Activated T-cell treated with anti-CD3 and anti-CD28 coated beads, Interleukin-2, amount 50 U/mL, for 24 hours (primary cell): ENCODE results near the gene PPP1R1C.
"Not testable (repeated sequence)": the region's sequence is repeated elsewhere in the genome, so short reads cannot be mapped to it uniquely, and the experiment has no call there.

Experiments
- DNase-seq: peaks from one replicate; pipeline ENCODE4 v3.0.0-alpha.2; 2020
- H3K27ac Mint-ChIP-seq: 2 replicates; pipeline ENCODE4 v1.8.0; 2020; ENCODE audit warnings: mild to moderate bottlenecking, mixed read lengths
- H3K27me3 Mint-ChIP-seq: 2 replicates; pipeline ENCODE4 v1.8.0; 2020; ENCODE audit warnings: mixed read lengths
- H3K36me3 Mint-ChIP-seq: 2 replicates; pipeline ENCODE4 v1.8.0; 2020; ENCODE audit warnings: low read depth, mixed read lengths
- H3K4me1 Mint-ChIP-seq: 2 replicates; pipeline ENCODE4 v1.8.0; 2020; ENCODE audit warnings: low read depth, mixed read lengths
- H3K4me3 Mint-ChIP-seq: 2 replicates; pipeline ENCODE4 v1.8.0; 2020; ENCODE audit warnings: mild to moderate bottlenecking, moderate library complexity, mixed read lengths
- H3K9me3 Mint-ChIP-seq: 2 replicates; pipeline ENCODE4 v1.8.0; 2020; ENCODE audit warnings: mixed read lengths

Gene PPP1R1C

GRCh38 chr2:181957668-181958067 lies 28.0 kb upstream of the PPP1R1C start:
- Mint-ChIP-seq H3K4me3 (no peak overlapping the region), H3K9me3 (no peaks in the 10 kb centered on the region), H3K27me3 (peaks cover 35% of the 10 kb centered on the region), H3K36me3 (no peaks in the 10 kb centered on the region), H3K27ac (no peak overlapping the region), H3K4me1 (peaks cover 19% of the 10 kb centered on the region)
- no peak for DNase-seq

- Mint-ChIP-seq H3K36me3 (no peaks in the 10 kb centered on the region), H3K27me3 (peaks cover 28% of the 10 kb centered on the region), H3K4me3 (no peak overlapping the region), H3K27ac (no peak overlapping the region), H3K4me1 (peaks cover 15% of the 10 kb centered on the region), H3K9me3 (no peaks in the 10 kb centered on the region)
- DNase-seq = no peak
These were observed 26.9 kb upstream of the PPP1R1C start for GRCh38 chr2:181958726-181959125.

GRCh38 chr2:181959508-181959907 lies 26.1 kb upstream of the PPP1R1C start:
- no peak for DNase-seq
- H3K4me3 Mint-ChIP-seq = no peak overlapping the region
- H3K9me3 Mint-ChIP-seq = no peaks in the 10 kb centered on the region
- H3K27ac Mint-ChIP-seq = no peak overlapping the region
- H3K4me1 Mint-ChIP-seq = peaks cover 9% of the 10 kb centered on the region
- no peaks in the 10 kb centered on the region for H3K36me3 Mint-ChIP-seq
- peaks cover 27% of the 10 kb centered on the region for H3K27me3 Mint-ChIP-seq

GRCh38 chr2:181961167-181961566 lies 24.5 kb upstream of the PPP1R1C start:
- H3K27me3 Mint-ChIP-seq = peaks cover 27% of the 10 kb centered on the region
- H3K9me3 Mint-ChIP-seq, H3K27ac Mint-ChIP-seq, H3K4me1 Mint-ChIP-seq, H3K36me3 Mint-ChIP-seq, DNase-seq, H3K4me3 Mint-ChIP-seq: not testable (repeated sequence)

GRCh38 chr2:181962142-181962541 lies 23.5 kb upstream of the PPP1R1C start:
- Mint-ChIP-seq H3K4me1 (no peaks in the 10 kb centered on the region), H3K4me3 (no peak overlapping the region), H3K9me3 (no peaks in the 10 kb centered on the region), H3K27me3 (peaks cover 26% of the 10 kb centered on the region), H3K36me3 (no peaks in the 10 kb centered on the region), H3K27ac (no peak overlapping the region)
- no peak for DNase-seq

- Mint-ChIP-seq H3K9me3 (no peaks in the 10 kb centered on the region), H3K36me3 (no peaks in the 10 kb centered on the region), H3K4me3 (no peak overlapping the region), H3K27me3 (peaks cover 33% of the 10 kb centered on the region), H3K4me1 (peaks cover 2% of the 10 kb centered on the region), H3K27ac (no peak overlapping the region)
- DNase-seq = no peak
These were observed 15.4 kb upstream of the PPP1R1C start for GRCh38 chr2:181970160-181970794.

DNA sequence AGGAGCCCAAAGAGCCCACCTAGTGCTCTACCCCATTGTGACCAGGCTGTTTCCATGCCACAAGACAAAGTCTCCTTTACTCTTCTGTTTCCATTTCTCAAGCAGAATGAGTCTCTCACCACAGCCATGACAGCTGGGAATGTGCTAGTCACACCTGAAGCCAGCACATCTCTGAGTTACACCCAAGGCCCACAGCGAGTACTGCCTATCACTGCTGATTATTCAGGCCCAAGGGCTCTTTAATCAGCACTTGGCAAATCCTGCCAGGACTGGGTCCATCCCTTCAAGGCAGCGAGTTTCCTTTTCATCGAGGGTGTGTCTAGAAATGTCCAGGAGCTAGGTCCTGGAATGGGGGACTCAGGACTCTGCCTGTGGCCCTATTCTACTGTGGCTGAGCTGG lies 14.6 kb upstream of the PPP1R1C start:
- peaks cover 33% of the 10 kb centered on the region for H3K27me3 Mint-ChIP-seq
- peaks cover 2% of the 10 kb centered on the region for H3K4me1 Mint-ChIP-seq
- H3K36me3 Mint-ChIP-seq = no peaks in the 10 kb centered on the region
- no peak overlapping the region for H3K27ac Mint-ChIP-seq
- no peak overlapping the region for H3K4me3 Mint-ChIP-seq
- no peaks in the 10 kb centered on the region for H3K9me3 Mint-ChIP-seq
- DNase-seq = no peak

DNA sequence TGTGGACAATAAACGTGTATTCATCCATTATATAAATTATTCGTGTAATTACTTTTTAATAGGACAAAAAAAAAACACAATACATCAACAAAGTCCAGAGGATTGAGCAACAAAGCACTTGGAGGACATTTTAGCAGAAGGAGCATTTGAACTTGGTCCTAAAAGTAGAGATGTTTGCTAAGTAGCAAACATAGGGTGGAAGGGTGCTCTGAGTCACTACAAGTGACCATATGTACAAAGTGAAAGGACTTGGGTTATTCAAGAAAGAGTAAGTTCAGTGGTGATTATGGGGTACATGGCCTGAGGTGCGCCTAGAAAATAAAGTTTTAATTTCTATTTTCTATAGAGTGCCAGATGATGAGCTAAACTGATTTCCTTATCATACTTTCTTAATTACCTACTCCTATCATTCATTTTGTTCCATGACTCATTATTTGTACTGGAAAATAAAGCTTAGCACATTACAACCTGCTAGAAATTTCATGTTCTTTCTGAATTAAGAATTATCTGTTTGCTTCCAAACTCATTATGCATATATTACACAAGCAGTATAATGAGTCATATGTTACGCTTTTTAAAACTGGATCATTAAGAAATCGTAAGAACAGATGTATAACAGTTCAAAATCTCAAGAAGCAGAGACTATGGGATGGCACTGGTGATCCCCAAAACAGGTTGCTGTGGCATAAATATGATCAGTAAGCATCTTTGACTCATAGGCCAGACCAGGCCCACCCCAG lies 13.1 kb upstream of the PPP1R1C start:
- Mint-ChIP-seq H3K27me3 (peaks cover 35% of the 10 kb centered on the region), H3K36me3 (no peaks in the 10 kb centered on the region), H3K9me3 (no peaks in the 10 kb centered on the region), H3K4me3 (no peak overlapping the region), H3K4me1 (peaks cover 5% of the 10 kb centered on the region), H3K27ac (no peak overlapping the region)
- no peak for DNase-seq

GRCh38 chr2:181973171-181973783 lies 12.4 kb upstream of the PPP1R1C start:
- peaks cover 32% of the 10 kb centered on the region for H3K27me3 Mint-ChIP-seq

DNA sequence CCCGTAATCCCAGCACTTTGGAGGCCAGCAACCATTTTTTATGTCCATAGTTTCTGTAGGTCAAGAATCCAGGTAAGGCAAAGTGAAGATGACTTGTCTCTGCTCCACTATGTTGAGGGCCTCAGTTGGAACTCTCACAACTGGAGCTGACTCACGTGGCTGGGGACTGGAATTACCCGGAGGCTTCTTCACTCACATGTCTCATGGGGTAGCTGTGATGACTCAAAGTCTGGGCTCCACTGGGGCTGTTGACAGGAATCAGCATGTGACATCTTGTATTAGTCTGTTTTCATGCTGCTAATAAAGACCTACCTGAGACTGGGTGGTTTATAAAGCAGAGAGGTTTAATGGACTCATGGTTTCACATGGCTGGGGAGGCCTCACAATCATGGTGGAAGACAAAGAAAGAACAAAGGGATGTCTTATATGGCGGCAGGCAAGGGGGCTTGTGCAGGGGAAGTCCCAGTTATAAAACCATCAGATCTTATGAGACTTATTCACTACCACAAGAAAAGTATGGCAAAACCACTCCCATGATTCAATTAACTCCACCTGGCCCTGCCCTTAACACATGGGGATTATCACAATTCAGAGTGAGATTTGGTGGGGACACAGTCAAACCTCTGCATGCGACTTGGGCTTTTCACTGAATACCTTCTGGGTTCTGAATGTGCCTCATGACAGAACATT lies 7.8 kb upstream of the PPP1R1C start:
- Mint-ChIP-seq H3K27me3 (peaks cover 10% of the 10 kb centered on the region), H3K27ac (peak overlapping the region; percentile 89), H3K4me3 (no peak overlapping the region), H3K36me3 (no peaks in the 10 kb centered on the region), H3K9me3 (no peaks in the 10 kb centered on the region), H3K4me1 (peaks cover 15% of the 10 kb centered on the region)
- no peak for DNase-seq

More at GRCh38 chr2:181973171-181973783, 12.4 kb upstream of the PPP1R1C start:
- Mint-ChIP-seq H3K4me1 (peaks cover 12% of the 10 kb centered on the region), H3K4me3 (no peak overlapping the region), H3K9me3 (no peaks in the 10 kb centered on the region), H3K36me3 (no peaks in the 10 kb centered on the region), H3K27ac (no peak overlapping the region)
- no peak for DNase-seq

DNA sequence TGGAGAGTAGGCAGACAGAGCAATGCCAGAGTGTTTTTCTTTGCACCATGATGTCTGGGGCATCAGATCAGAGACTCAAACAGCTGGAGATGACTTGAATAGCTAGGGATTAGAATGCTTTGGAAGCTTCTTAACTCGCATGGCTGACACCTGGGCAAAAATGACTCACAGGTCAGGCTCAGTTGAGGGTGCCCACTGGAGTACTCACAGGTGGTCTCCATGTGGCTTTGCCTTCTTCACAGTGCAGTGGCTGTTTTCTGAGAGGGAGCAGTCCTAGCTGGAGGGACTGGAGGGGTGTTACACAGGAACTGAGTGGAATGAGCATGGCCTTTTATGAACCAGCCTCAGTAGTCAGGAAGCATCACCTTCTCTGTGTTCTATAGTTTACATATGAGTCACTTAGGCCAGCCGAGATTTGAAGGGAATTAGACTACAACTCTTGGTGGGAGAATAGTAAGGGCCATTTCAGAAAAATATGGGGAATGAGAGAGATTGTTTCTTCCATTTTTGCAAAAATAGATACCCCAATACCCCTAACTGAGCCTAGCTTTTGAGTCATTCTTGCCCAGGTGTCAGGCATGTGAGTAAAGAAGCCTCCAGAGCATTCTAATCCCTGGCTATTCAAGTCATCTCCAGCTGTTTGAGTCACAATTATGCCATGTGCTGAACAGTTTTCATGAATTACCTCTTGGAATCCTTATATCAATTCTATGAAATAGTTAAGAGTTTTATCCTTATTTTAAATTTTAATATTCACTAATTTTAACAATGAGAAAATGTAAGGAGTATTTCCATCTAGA lies 7.1 kb upstream of the PPP1R1C start:
- Mint-ChIP-seq H3K4me1 (peaks cover 15% of the 10 kb centered on the region), H3K27me3 (peaks cover 8% of the 10 kb centered on the region), H3K9me3 (no peaks in the 10 kb centered on the region), H3K4me3 (no peak overlapping the region), H3K27ac (peak overlapping the region; percentile 89), H3K36me3 (no peaks in the 10 kb centered on the region)
- no peak for DNase-seq

GRCh38 chr2:181984060-181984459 lies 1.6 kb upstream of the PPP1R1C start:
- no peak for DNase-seq
- H3K27me3 Mint-ChIP-seq = no peaks in the 10 kb centered on the region
- no peak overlapping the region for H3K27ac Mint-ChIP-seq
- no peak overlapping the region for H3K4me3 Mint-ChIP-seq
- no peaks in the 10 kb centered on the region for H3K4me1 Mint-ChIP-seq
- H3K36me3 Mint-ChIP-seq = no peaks in the 10 kb centered on the region
- no peaks in the 10 kb centered on the region for H3K9me3 Mint-ChIP-seq

- no peaks in the 10 kb centered on the region for H3K4me1 Mint-ChIP-seq
- H3K4me3 Mint-ChIP-seq = no peak overlapping the region
- DNase-seq = no peak
- no peaks in the 10 kb centered on the region for H3K27me3 Mint-ChIP-seq
- no peak overlapping the region for H3K27ac Mint-ChIP-seq
- no peaks in the 10 kb centered on the region for H3K36me3 Mint-ChIP-seq
- no peaks in the 10 kb centered on the region for H3K9me3 Mint-ChIP-seq
These were observed 630 bp upstream of the PPP1R1C start for GRCh38 chr2:181984814-181985631.
